DMS79 (cell line): ENCODE measurements around the gene PHLDB3.
"Not testable (repeated sequence)": the region's sequence is repeated elsewhere in the genome, so short reads cannot be mapped to it uniquely, and the experiment has no call there.

Source experiments
- DNase-seq: peaks from one replicate; lab custom pipeline; 2025; lab: John Stamatoyannopoulos, UW

Gene PHLDB3

GRCh38 chr19:43444531-43445287 is 59.8 kb downstream of the PHLDB3 start:
- DNase-seq, result no peak

DNA sequence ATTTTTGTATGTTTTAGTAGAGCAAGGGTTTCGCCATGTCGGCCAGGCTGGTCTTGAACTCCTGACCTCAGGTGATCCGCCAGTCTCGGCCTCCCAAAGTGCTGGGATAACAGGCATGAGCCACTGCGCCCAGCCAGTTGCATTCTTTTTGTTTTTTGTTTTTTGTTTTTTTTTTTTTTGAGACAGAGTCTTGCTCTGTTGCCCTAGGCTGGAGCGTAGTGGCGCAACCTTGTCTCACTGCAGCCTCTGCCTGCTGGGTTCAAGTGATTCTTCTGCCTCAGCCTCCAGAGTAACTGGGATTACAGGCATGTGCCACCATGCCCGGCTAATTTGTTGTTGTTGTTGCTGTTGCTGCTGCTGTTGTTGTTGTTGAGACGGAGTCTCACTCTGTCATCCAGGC is 60.5 kb downstream of the PHLDB3 start:
- not testable (repeated sequence) for DNase-seq

GRCh38 chr19:43441716-43442115 is 62.8 kb downstream of the PHLDB3 start:
- DNase-seq, result no peak

- DNase-seq, result no peak
Measured at GRCh38 chr19:43439709-43440063, 64.9 kb downstream of the PHLDB3 start.

- no peak for DNase-seq
Measured at GRCh38 chr19:43439032-43439708, 65.4 kb downstream of the PHLDB3 start.

GRCh38 chr19:43438291-43439031 is 66.1 kb downstream of the PHLDB3 start:
- DNase-seq, result no peak

GRCh38 chr19:43437712-43438111 is 66.8 kb downstream of the PHLDB3 start:
- DNase-seq, result no peak

DNA sequence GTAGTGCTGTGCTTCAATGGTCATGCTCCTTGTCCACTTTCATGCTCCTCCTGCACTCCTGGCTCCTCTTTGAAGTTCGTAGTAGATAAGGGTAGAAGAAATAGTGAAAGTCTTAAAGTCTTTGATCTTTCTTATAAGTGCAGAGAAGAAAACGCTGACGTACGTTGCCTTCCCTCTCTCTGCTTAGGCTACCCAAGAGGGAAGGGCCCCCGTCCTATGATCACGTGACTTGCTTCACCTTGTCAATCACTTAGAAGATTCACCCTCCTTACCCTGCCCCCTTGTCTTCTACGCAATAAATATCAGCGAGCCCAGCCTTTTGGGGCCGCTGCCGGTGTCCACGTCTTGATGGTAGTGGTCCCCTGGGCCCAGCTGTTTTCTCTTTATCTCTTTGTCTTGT is 67.3 kb downstream of the PHLDB3 start:
- not testable (repeated sequence) for DNase-seq

- DNase-seq, result no peak
Measured at GRCh38 chr19:43435775-43436174, 68.8 kb downstream of the PHLDB3 start.

DNA sequence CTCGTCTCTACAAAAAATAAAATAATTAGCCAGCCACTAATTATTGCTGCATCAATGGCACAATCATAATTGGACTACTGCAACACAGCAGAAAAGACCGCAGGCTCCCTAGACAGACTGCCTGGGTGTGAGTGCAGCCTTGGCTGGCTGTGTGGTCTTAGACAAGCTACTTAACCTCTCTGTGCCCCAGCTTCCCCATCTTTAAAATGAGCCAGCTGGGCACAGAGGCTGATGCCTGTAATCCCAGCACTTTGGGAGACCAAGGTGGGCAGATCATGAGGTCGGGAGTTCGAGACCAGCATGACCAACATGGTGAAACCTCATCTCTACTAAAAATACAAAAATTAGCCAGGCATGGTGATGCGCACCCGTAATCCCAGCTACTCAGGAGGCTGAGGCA is 70.9 kb downstream of the PHLDB3 start:
- DNase-seq, result no peak

DNA sequence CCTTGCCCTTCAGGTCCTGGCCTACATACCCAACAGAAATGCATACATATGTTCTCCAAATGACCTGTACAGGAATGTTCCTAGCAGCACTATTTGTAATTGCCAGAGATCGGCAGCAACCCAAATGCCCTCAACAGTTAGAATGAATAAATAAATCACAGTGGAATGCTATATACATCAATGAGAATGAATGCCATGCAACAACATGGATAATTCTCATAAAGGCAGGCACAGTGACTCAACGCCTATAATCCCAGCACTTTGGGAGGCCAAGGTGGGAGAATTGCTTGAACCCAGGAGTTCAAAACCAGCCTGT is 71.2 kb downstream of the PHLDB3 start:
- DNase-seq, result no peak

GRCh38 chr19:43430976-43431375 is 73.6 kb downstream of the PHLDB3 start:
- DNase-seq, result no peak

DNA sequence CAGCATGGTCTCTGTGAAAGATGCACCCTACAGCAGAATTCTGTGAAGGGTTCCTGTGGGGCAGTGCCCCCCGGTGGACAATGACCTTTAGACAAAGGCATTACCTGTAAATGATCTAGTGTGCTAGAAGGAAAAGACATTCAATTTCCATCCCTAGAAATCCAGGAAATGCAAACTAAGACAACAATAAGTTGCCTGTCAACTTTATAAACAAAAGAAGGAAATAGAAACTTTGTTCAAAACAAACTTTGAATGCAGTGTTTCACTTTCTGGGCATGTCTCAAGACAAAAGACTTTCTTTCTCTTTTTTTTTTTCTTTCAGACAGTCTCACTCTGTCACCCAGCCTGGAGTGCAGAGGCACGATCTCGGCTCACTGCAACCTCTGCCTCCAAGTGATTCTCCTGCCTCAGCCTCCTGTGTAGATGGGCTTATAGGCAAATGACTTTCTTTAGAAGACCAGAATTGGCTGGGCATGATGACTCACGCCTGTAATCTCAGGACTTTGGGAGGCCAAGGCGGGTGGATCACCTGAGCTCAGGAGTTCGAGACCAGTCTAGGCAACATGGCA is 74.3 kb downstream of the PHLDB3 start:
- no peak for DNase-seq

DNA sequence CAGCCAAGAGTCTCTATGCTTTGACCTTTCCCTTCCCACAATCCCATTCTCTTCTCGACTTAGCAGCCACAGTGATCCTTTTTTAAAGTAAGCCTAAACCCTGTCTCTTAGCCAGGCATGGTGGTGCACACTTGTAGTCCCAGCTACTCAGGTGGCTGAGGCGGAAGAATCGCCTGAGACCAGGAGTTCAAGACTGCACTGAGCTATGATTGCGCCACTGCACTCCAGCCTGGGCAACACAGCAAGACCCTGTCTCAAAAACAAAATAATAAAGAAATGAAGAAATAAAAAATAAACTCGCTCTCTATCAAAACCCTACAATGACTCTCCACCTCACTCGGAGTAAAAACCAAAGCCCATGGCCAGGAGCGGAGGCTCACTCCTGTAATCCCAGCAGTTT is 75.2 kb downstream of the PHLDB3 start:
- no peak for DNase-seq

DNA sequence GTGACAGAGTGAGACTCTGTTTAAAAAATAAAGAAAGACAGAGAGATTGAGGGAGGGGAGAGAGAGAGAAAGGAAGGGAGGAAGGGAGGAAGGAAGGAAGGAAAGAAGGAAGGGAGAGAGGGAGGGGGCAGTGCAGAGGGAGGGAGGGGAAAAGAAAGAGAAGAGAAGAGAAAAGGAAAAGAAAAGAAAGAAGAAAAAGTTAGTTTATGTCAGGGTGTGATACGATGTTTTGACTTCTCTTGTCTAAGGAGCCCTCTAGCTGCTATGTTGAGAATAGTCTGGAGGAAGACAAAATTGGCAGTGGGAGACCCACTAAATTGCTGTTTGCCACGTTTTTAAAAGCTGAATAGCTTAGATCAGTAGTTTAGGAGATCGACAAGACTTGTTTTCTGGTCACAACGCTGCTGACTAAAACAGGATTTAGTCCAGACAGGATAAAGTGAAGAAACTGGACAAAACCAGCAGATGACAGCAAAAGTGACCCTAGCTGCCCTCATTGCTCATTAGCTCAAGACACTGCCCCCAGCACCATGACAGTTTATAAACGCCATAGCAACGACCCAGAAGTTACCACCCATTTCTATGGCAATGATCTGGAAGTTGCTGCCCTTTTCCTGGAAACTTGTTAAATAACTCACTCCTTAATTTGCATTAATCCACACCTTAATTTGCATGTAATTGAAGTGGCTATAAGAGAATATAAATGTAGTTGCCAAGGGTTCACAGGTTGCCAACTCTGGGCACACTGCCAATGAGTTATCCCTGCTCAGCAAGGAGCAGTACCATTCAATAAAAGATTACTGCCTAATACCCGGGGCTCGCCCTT is 78.8 kb downstream of the PHLDB3 start:
- no peak for DNase-seq
